ENCODE measurements around the gene TSHZ2.

DNA sequence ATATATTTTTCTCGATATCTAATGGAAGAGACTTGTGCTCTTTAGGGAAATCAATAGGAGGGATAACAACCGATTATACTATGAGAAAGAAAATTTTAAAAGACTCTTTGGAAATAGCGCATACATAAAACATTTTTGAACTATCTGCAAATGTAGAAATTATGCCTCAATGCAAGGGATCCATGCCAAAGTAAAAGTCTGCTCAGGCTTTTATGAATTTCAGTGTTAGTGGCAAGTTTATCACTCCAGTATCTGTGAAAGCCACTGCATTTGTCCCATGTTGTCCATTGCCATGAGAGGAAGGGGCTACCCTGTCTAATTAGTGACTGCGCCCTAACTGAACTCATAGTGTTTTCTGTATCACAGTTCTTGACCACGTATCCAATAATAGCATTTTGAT is 81.4 kb downstream of the TSHZ2 start:
- no peak for TF ChIP-seq CTCF (IDR thresholded peaks at IDR 0.05; ENCODE audit: poor library complexity)
- no peak for TF ChIP-seq EZH2 (IDR thresholded peaks at IDR 0.05; ENCODE audit: borderline replicate concordance)
